T-cell (primary cell): ENCODE data around the gene CDRT4. TPM values are rescaled to one million over a fixed set of nuclear protein-coding genes. Genes with fewer than 3 reads are reported as not detected.

ENCODE experiments used
- ATAC-seq, 4 experiments: fragments of 200-7000 bp in 3 of 4; fragments of 150-1000 bp in 1 of 4; cut with Tn5 transposase; replicated peaks in 1 of 4; 1 replicate in 3 of 4; 2 replicates in 1 of 4; pipeline ENCODE4 v1.10.0; 2021; ENCODE audit warnings: moderate library complexity in 3 of 4, mild to moderate bottlenecking in 2 of 4, moderate number of reproducible peaks in 1 of 4
- CTCF ChIA-PET, 2 donors: fragments of 300-600 bp; sonication (Branson Sonifier 250); formaldehyde crosslinking; loops; one replicate each; lab custom pipeline; 2022; ENCODE audit warnings: antibody characterized with exemption in 2 of 2; lab: Charles Lee
- POLR2A ChIA-PET, 2 donors: fragments of 300-600 bp; sonication (Branson Sonifier 250); formaldehyde crosslinking; loops; one replicate each; lab custom pipeline; 2022; ENCODE audit warnings: antibody characterized with exemption in 2 of 2; lab: Charles Lee
- DNase-seq, 35 experiments: peaks; one replicate each; pipeline versions ENCODE4 v3.0.0 to v3.0.0-alpha.2; 2013 to 2023
- H3K27ac ChIP-seq: one replicate; pipeline ENCODE4 v1.5.1; 2013; ENCODE audit warnings: low read length
- H3K27me3 ChIP-seq, 2 experiments: replicated peaks in 1 of 2; 1 replicate in 1 of 2; 2 replicates in 1 of 2; pipeline versions ENCODE4 v1.6.1 to v1.7.0; 2013; ENCODE audit warnings: low read length in 1 of 2, mixed read lengths in 1 of 2; ENCODE audit not compliant: control insufficient read depth in 2 of 2, insufficient read depth in 2 of 2; ENCODE audit errors: extremely low read depth in 1 of 2
- H3K36me3 ChIP-seq, 2 donors: 1 replicate in 1 of 2; 2 replicates in 1 of 2; pipeline versions ENCODE4 v1.6.1 to v1.7.0; 2013; ENCODE audit warnings: low read length in 1 of 2; ENCODE audit not compliant: control insufficient read depth in 2 of 2, insufficient read depth in 1 of 2; ENCODE audit errors: extremely low read depth in 1 of 2
- H3K4me1 ChIP-seq, 2 experiments: 1 replicate in 1 of 2; 2 replicates in 1 of 2; pipeline versions ENCODE4 v1.6.1 to v1.7.0; 2013; ENCODE audit warnings: low read length in 2 of 2, mixed read lengths in 1 of 2; ENCODE audit not compliant: insufficient read depth in 2 of 2, control insufficient read depth in 1 of 2; ENCODE audit errors: extremely low read depth in 1 of 2
- H3K4me3 ChIP-seq, 2 donors: 1 replicate in 1 of 2; 2 replicates in 1 of 2; pipeline versions ENCODE4 v1.5.1 to v1.7.0; 2013; ENCODE audit warnings: mild to moderate bottlenecking in 2 of 2, low read length in 1 of 2, moderate library complexity in 1 of 2; ENCODE audit not compliant: control insufficient read depth in 1 of 2; ENCODE audit errors: extremely low read depth in 1 of 2
- H3K9me3 ChIP-seq: 2 replicates; pipeline ENCODE4 v1.7.0; 2013
- H3K27ac Mint-ChIP-seq, 2 donors: one replicate each; pipeline ENCODE4 v1.8.0; 2020 to 2021; ENCODE audit warnings: mild to moderate bottlenecking in 2 of 2, mixed read lengths in 2 of 2
- H3K27me3 Mint-ChIP-seq, 2 donors: one replicate each; pipeline ENCODE4 v1.8.0; 2021 to 2022; ENCODE audit warnings: mixed read lengths in 2 of 2
- H3K36me3 Mint-ChIP-seq: one replicate; pipeline ENCODE4 v1.8.0; 2021; ENCODE audit warnings: mixed read lengths
- H3K4me1 Mint-ChIP-seq, 3 donors: one replicate each; pipeline ENCODE4 v1.8.0; 2020 to 2022; ENCODE audit warnings: mixed read lengths in 3 of 3, mild to moderate bottlenecking in 1 of 3
- H3K4me3 Mint-ChIP-seq, 3 donors: one replicate each; pipeline ENCODE4 v1.8.0; 2020 to 2022; ENCODE audit warnings: mild to moderate bottlenecking in 3 of 3, mixed read lengths in 3 of 3, moderate library complexity in 3 of 3
- H3K9me3 Mint-ChIP-seq, 3 donors: one replicate each; pipeline ENCODE4 v1.8.0; 2020 to 2022; ENCODE audit warnings: mixed read lengths in 3 of 3
- WGBS: methylation state at CpG from one replicate; pipeline ENCODE4 v1.1.5; 2013; ENCODE audit warnings: missing lambda C conversion rate; ENCODE audit not compliant: insufficient coverage; 5-methylcytosine and 5-hydroxymethylcytosine counted together
- total RNA-seq, 35 experiments: library from RNA in 6 of 35; stranded (reverse) in 6 of 35; fragments of 120-200 nt in 1 of 35; gene quantifications; one replicate each; pipeline versions ENCODE4 v1.2.1 to v1.2.4 and lab custom pipeline; 2013 to 2026

The CDRT4 gene
- 1 to 10 TPM; 4.7 to 10.0 (median 9.0) TPM for total RNA-seq
- 3.8 TPM for total RNA-seq (2013)
- 0 to 0.74 (median 0.14) reads per million in 29 experiments for total RNA-seq (lab: John Stamatoyannopoulos, UW)

- ChIA-PET CTCF (no interaction called here), POLR2A (no interaction called here)
- no peak within 1 kb of the TSS for H3K27ac Mint-ChIP-seq
- DNase-seq = no peak
- H3K36me3 Mint-ChIP-seq = peaks cover 16% of the 10 kb centered on the region
- H3K4me1 Mint-ChIP-seq = no peaks in the 10 kb centered on the region
- H3K27ac ChIP-seq = no peak within 1 kb of the TSS
- no peaks in the 10 kb centered on the region for H3K9me3 ChIP-seq
- no peak within 1 kb of the TSS for H3K4me3 Mint-ChIP-seq
- no peak within 1 kb of the TSS for H3K4me3 ChIP-seq
- no peaks in the 10 kb centered on the region for H3K36me3 ChIP-seq
- no peak for ATAC-seq
- H3K9me3 Mint-ChIP-seq = peaks cover 0 to 4% (median 0%) of the 10 kb centered on the region in 3 donors
- no peaks in the 10 kb centered on the region for H3K27me3 Mint-ChIP-seq
- H3K4me1 ChIP-seq = no peaks in the 10 kb centered on the region
- 33% methylated on average over 2 of the region's 3 CpGs for WGBS
- no peaks in the 10 kb centered on the region for H3K27me3 ChIP-seq
Measured at GRCh38 chr17:15467592-15467991, at the start of gene CDRT4. CDRT4 (minus strand) TSS chr17:15467621; CDS start chr17:15440238, 27,383 bp downstream.

DNA sequence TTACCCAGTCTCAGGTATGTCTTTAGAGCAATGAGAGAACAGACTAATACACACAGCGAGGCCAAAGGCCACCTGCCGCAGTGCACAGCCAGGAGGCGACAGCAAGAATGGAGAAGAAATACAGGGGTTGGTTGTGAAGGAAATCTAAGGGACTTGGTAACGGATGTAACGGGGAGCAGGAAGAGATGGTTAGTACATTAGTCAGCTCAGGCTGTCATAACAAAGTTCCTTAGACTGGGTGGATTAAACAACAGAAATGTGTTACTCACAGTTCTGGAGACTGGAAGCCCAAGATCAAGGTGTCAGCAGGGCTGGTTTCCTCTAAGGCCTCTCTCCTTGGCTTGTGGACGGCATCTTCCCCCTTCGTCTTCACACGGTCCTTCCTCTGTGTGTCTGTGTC, 48.7 kb upstream of the CDRT4 start:
- ATAC-seq (no peak), DNase-seq (no peak)
- H3K36me3 ChIP-seq = peaks cover 10 to 18% of the 10 kb centered on the region in 2 donors
- no peaks in the 10 kb centered on the region for H3K27me3 ChIP-seq
- no peak overlapping the region for H3K4me3 ChIP-seq
- WGBS = 97% methylated on average over 5 of the region's 8 CpGs
- POLR2A ChIA-PET = no interaction called here
- H3K27ac Mint-ChIP-seq = no peak overlapping the region
- H3K4me1 ChIP-seq = no peaks in the 10 kb centered on the region
- no peaks in the 10 kb centered on the region for H3K9me3 Mint-ChIP-seq
- H3K4me1 Mint-ChIP-seq = no peaks in the 10 kb centered on the region
- H3K27ac ChIP-seq = no peak overlapping the region
- no peaks in the 10 kb centered on the region for H3K9me3 ChIP-seq
- H3K27me3 Mint-ChIP-seq = no peaks in the 10 kb centered on the region
- no peak overlapping the region for H3K4me3 Mint-ChIP-seq
- CTCF ChIA-PET = no interaction called here
- H3K36me3 Mint-ChIP-seq = peaks cover 40% of the 10 kb centered on the region

DNA sequence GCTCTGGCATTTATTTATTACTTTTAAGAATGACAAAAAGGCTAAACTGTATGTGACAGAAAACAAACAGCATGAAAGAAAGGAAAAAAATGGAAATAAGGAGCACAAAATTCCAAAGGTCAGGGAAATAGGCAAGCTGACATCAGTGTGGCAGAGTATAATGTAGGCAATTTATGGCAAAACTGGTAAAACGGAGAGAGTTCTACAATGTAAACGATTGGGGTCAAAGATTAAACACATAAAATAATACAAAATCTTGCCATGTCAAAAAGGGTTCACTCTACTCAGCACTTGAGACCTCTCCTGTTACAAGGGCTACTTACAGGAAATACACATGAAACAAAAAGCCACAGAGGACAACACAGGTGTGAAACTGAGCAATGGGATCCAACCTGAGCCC, 47.0 kb upstream of the CDRT4 start:
- H3K4me1 ChIP-seq = no peaks in the 10 kb centered on the region
- CTCF ChIA-PET = interaction anchor here in 1 of 2 donors (1.3 kb wide), 1 partner anchor 256 kb away, joined by 3 read pairs; no protein-coding TSS in a partner anchor
- no peak for DNase-seq
- H3K27me3 ChIP-seq = no peaks in the 10 kb centered on the region
- peaks cover 10 to 18% of the 10 kb centered on the region in 2 donors for H3K36me3 ChIP-seq
- H3K36me3 Mint-ChIP-seq = peaks cover 47% of the 10 kb centered on the region
- no peak overlapping the region for H3K27ac Mint-ChIP-seq
- H3K27me3 Mint-ChIP-seq = no peaks in the 10 kb centered on the region
- H3K4me1 Mint-ChIP-seq = no peaks in the 10 kb centered on the region
- H3K27ac ChIP-seq = no peak overlapping the region
- ATAC-seq = no peak
- no peaks in the 10 kb centered on the region for H3K9me3 ChIP-seq
- H3K9me3 Mint-ChIP-seq = no peaks in the 10 kb centered on the region
- H3K4me3 ChIP-seq = no peak overlapping the region
- no peak overlapping the region for H3K4me3 Mint-ChIP-seq
- WGBS = no CpG with 5 or more reads among the region's 2 CpGs
- POLR2A ChIA-PET = no interaction called here

GRCh38 chr17:15513856-15514459, 46.5 kb upstream of the CDRT4 start:
- ChIA-PET CTCF (interaction anchor here (0.5 to 1.3 kb wide), 2 partner anchors 44 to 256 kb away, joined by 3 read pairs; no protein-coding TSS in a partner anchor), POLR2A (no interaction called here)
- 95% methylated on average over 8 of the region's 9 CpGs for WGBS
- Mint-ChIP-seq H3K4me1 (no peaks in the 10 kb centered on the region), H3K36me3 (peaks cover 44% of the 10 kb centered on the region), H3K27ac (no peak overlapping the region), H3K4me3 (no peak overlapping the region), H3K27me3 (no peaks in the 10 kb centered on the region), H3K9me3 (no peaks in the 10 kb centered on the region)
- no peaks in the 10 kb centered on the region for H3K4me1 ChIP-seq
- DNase-seq = no peak
- no peaks in the 10 kb centered on the region for H3K27me3 ChIP-seq
- no peaks in the 10 kb centered on the region for H3K9me3 ChIP-seq
- ATAC-seq = no peak
- peaks cover 10 to 18% of the 10 kb centered on the region in 2 donors for H3K36me3 ChIP-seq
- no peak overlapping the region for H3K4me3 ChIP-seq
- H3K27ac ChIP-seq = no peak overlapping the region

GRCh38 chr17:15513058-15513791, 45.8 kb upstream of the CDRT4 start:
- POLR2A ChIA-PET = no interaction called here
- H3K36me3 ChIP-seq = peaks cover 10 to 18% of the 10 kb centered on the region in 2 donors
- no peaks in the 10 kb centered on the region for H3K4me1 ChIP-seq
- H3K27ac ChIP-seq = no peak overlapping the region
- CTCF ChIA-PET = interaction anchor here (0.5 to 1.3 kb wide), 2 partner anchors 45 to 255 kb away, joined by 3 read pairs; no protein-coding TSS in a partner anchor
- DNase-seq (no peak), ATAC-seq (no peak)
- H3K4me1 Mint-ChIP-seq = no peaks in the 10 kb centered on the region
- no peak overlapping the region for H3K4me3 Mint-ChIP-seq
- peaks cover 49% of the 10 kb centered on the region for H3K36me3 Mint-ChIP-seq
- H3K9me3 ChIP-seq = no peaks in the 10 kb centered on the region
- WGBS = no CpG with 5 or more reads among the region's 6 CpGs
- H3K27me3 ChIP-seq = no peaks in the 10 kb centered on the region
- no peak overlapping the region for H3K27ac Mint-ChIP-seq
- no peaks in the 10 kb centered on the region for H3K27me3 Mint-ChIP-seq
- H3K4me3 ChIP-seq = no peak overlapping the region
- no peaks in the 10 kb centered on the region for H3K9me3 Mint-ChIP-seq

GRCh38 chr17:15512071-15512709, 44.8 kb upstream of the CDRT4 start:
- ATAC-seq (no peak), DNase-seq (no peak)
- H3K9me3 ChIP-seq = no peaks in the 10 kb centered on the region
- no peak overlapping the region for H3K27ac ChIP-seq
- ChIA-PET POLR2A (no interaction called here), CTCF (interaction anchor here in 1 of 2 donors (1.2 kb wide), 1 partner anchor 9 kb away, joined by 3 read pairs; no protein-coding TSS in a partner anchor)
- no peaks in the 10 kb centered on the region for H3K27me3 ChIP-seq
- H3K27me3 Mint-ChIP-seq = no peaks in the 10 kb centered on the region
- no peak overlapping the region for H3K4me3 Mint-ChIP-seq
- H3K27ac Mint-ChIP-seq = no peak overlapping the region
- H3K36me3 ChIP-seq = peaks cover 10 to 22% of the 10 kb centered on the region in 2 donors
- H3K4me3 ChIP-seq = no peak overlapping the region
- no peaks in the 10 kb centered on the region for H3K9me3 Mint-ChIP-seq
- H3K36me3 Mint-ChIP-seq = peaks cover 51% of the 10 kb centered on the region
- no peaks in the 10 kb centered on the region for H3K4me1 Mint-ChIP-seq
- WGBS = 100% methylated on average over 1 of the region's 4 CpGs
- no peaks in the 10 kb centered on the region for H3K4me1 ChIP-seq
